Mucosa of rectum (tissue), 2 donors: ENCODE measurements around the gene PNMA8A.
"Not testable (repeated sequence)": the region's sequence is repeated elsewhere in the genome, so short reads cannot be mapped to it uniquely, and the experiment has no call there.

Experiments
- H3K27ac ChIP-seq, 2 donors: one replicate each; pipeline ENCODE4 v1.7.0; 2013; ENCODE audit warnings: inconsistent platforms in 2 of 2, low read depth in 2 of 2, low read length in 2 of 2
- H3K27me3 ChIP-seq, 2 donors: one replicate each; pipeline ENCODE4 v1.7.0; 2013; ENCODE audit warnings: low read length in 2 of 2; ENCODE audit not compliant: control insufficient read depth in 2 of 2, insufficient read depth in 2 of 2
- H3K36me3 ChIP-seq, 2 donors: one replicate each; pipeline ENCODE4 v1.7.0; 2013; ENCODE audit warnings: low read length in 2 of 2; ENCODE audit not compliant: control insufficient read depth in 2 of 2, insufficient read depth in 2 of 2
- H3K4me1 ChIP-seq, 2 donors: one replicate each; pipeline ENCODE4 v1.7.0; 2013; ENCODE audit warnings: low read length in 2 of 2, mild to moderate bottlenecking in 1 of 2; ENCODE audit not compliant: control insufficient read depth in 2 of 2, insufficient read depth in 2 of 2
- H3K4me3 ChIP-seq, 2 donors: one replicate each; pipeline ENCODE4 v1.7.0; 2013; ENCODE audit warnings: low read length in 2 of 2
- H3K9ac ChIP-seq, 2 donors: one replicate each; pipeline ENCODE4 v1.7.0; 2013; ENCODE audit warnings: low read length in 2 of 2, low read depth in 1 of 2, mild to moderate bottlenecking in 1 of 2
- H3K9me3 ChIP-seq, 2 donors: one replicate each; pipeline ENCODE4 v1.7.0; 2013; ENCODE audit warnings: low read length in 2 of 2; ENCODE audit not compliant: control insufficient read depth in 2 of 2
- donor health status: healthy.
- donor health status: Normal muscosa, but diverticular disease.

Gene PNMA8A

GRCh38 chr19:46435009-46435408, 36.4 kb downstream of the PNMA8A start:
- Histone ChIP-seq H3K9ac (no peak overlapping the region), H3K27me3 (peaks cover 4% of the 10 kb centered on the region in 2 donors), H3K27ac (no peak overlapping the region), H3K4me3 (no peak overlapping the region), H3K9me3 (no peaks in the 10 kb centered on the region), H3K4me1 (no peaks in the 10 kb centered on the region), H3K36me3 (no peaks in the 10 kb centered on the region)

GRCh38 chr19:46433470-46433869, 37.9 kb downstream of the PNMA8A start:
- not testable (repeated sequence) for H3K27ac ChIP-seq
- H3K27me3 ChIP-seq: peaks cover 5 to 11% of the 10 kb centered on the region in 2 donors

GRCh38 chr19:46431824-46432223, 39.5 kb downstream of the PNMA8A start:
- peaks cover 0 to 2% of the 10 kb centered on the region in 2 donors for H3K9me3 ChIP-seq
- no peak overlapping the region for H3K27ac ChIP-seq
- H3K36me3 ChIP-seq: no peaks in the 10 kb centered on the region
- no peak overlapping the region for H3K4me3 ChIP-seq
- peaks cover 17 to 18% of the 10 kb centered on the region in 2 donors for H3K27me3 ChIP-seq
- no peaks in the 10 kb centered on the region for H3K4me1 ChIP-seq
- H3K9ac ChIP-seq: no peak overlapping the region

More at GRCh38 chr19:46433470-46433869, 37.9 kb downstream of the PNMA8A start:
- not testable (repeated sequence) for H3K4me1 ChIP-seq, H3K36me3 ChIP-seq, H3K9me3 ChIP-seq, H3K4me3 ChIP-seq, H3K9ac ChIP-seq

GRCh38 chr19:46429999-46430398, 41.4 kb downstream of the PNMA8A start:
- Histone ChIP-seq H3K27me3 (peaks cover 22% of the 10 kb centered on the region in 2 donors), H3K27ac (no peak overlapping the region), H3K36me3 (no peaks in the 10 kb centered on the region), H3K4me1 (peaks cover 0 to 4% of the 10 kb centered on the region in 2 donors), H3K9me3 (peaks cover 0 to 3% of the 10 kb centered on the region in 2 donors), H3K9ac (no peak overlapping the region), H3K4me3 (no peak overlapping the region)

- H3K27me3 ChIP-seq: peaks cover 22 to 25% of the 10 kb centered on the region in 2 donors
- H3K4me3 ChIP-seq: peak within 1 kb of the TSS; percentile 0 to 31
- H3K27ac ChIP-seq: no peak within 1 kb of the TSS
- peaks cover 0 to 4% of the 10 kb centered on the region in 2 donors for H3K4me1 ChIP-seq
- no peaks in the 10 kb centered on the region for H3K36me3 ChIP-seq
- no peak within 1 kb of the TSS for H3K9ac ChIP-seq
- H3K9me3 ChIP-seq: peaks cover 0 to 3% of the 10 kb centered on the region in 2 donors
These were observed 42.9 kb downstream of the PNMA8A start, which contains the start of gene PNMA8C for GRCh38 chr19:46428239-46429135. Gene PNMA8C (minus strand): TSS chr19:46428936. CDS start chr19:46428359, 577 bp downstream.

GRCh38 chr19:46427518-46428045, 43.8 kb downstream of the PNMA8A start:
- Histone ChIP-seq H3K27me3 (peaks cover 22 to 25% of the 10 kb centered on the region in 2 donors), H3K36me3 (no peaks in the 10 kb centered on the region), H3K9me3 (peaks cover 0 to 3% of the 10 kb centered on the region in 2 donors), H3K27ac (no peak overlapping the region), H3K4me1 (peaks cover 0 to 4% of the 10 kb centered on the region in 2 donors), H3K4me3 (no peak overlapping the region), H3K9ac (no peak overlapping the region)

GRCh38 chr19:46426506-46427162, 44.7 kb downstream of the PNMA8A start:
- H3K9me3 ChIP-seq: peaks cover 0 to 3% of the 10 kb centered on the region in 2 donors
- peak overlapping the region; percentile 10 to 71 for H3K4me3 ChIP-seq
- H3K27me3 ChIP-seq: peaks cover 23% of the 10 kb centered on the region in 2 donors
- H3K4me1 ChIP-seq: peaks cover 0 to 4% of the 10 kb centered on the region in 2 donors
- H3K27ac ChIP-seq: no peak overlapping the region
- no peaks in the 10 kb centered on the region for H3K36me3 ChIP-seq
- H3K9ac ChIP-seq: peak overlapping the region in 1 of 2 donors; percentile 41

GRCh38 chr19:46426035-46426505, 45.3 kb downstream of the PNMA8A start:
- no peak overlapping the region for H3K27ac ChIP-seq
- H3K36me3 ChIP-seq: no peaks in the 10 kb centered on the region
- H3K27me3 ChIP-seq: peaks cover 21 to 23% of the 10 kb centered on the region in 2 donors
- H3K4me3 ChIP-seq: peak overlapping the region; percentile 10 to 71
- peak overlapping the region in 1 of 2 donors; percentile 7 for H3K9ac ChIP-seq
- H3K9me3 ChIP-seq: peaks cover 0 to 3% of the 10 kb centered on the region in 2 donors
- H3K4me1 ChIP-seq: peaks cover 0 to 4% of the 10 kb centered on the region in 2 donors

- H3K9ac ChIP-seq: no peak overlapping the region
- H3K9me3 ChIP-seq: peaks cover 0 to 3% of the 10 kb centered on the region in 2 donors
- no peak overlapping the region for H3K27ac ChIP-seq
- H3K36me3 ChIP-seq: no peaks in the 10 kb centered on the region
- H3K4me3 ChIP-seq: no peak overlapping the region
- peaks cover 0 to 4% of the 10 kb centered on the region in 2 donors for H3K4me1 ChIP-seq
- peaks cover 12 to 18% of the 10 kb centered on the region in 2 donors for H3K27me3 ChIP-seq
These were observed 48.2 kb downstream of the PNMA8A start for GRCh38 chr19:46423188-46423587.
